GM18508 (cell line): ENCODE measurements around the gene WWOX.

Source experiments
- ATAC-seq: cut with Tn5 transposase; IDR thresholded peaks from one replicate; pipeline ENCODE4 v1.9.1; 2021; ENCODE audit warnings: moderate number of reproducible peaks; ENCODE audit not compliant: insufficient read depth, unreplicated experiment

WWOX gene

DNA sequence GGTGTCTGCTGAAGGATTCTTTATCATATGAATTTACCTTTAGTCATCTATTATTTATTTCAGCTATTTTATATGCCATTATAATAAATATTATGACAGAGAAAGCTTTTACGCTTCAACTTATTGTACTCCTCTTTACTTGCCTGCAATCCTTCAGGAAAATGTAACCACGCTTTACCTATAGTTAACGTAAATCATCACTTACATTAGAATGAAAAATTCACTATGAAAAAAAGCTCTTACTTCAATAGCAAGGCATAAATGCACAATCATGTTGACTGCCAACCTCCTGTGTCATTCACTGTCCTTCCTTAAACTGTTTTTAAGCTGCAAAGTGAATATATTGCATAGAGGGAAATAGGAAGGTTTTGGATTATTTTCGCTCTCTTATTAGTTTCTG is 277.9 kb downstream of the WWOX start:
- no peak for ATAC-seq

DNA sequence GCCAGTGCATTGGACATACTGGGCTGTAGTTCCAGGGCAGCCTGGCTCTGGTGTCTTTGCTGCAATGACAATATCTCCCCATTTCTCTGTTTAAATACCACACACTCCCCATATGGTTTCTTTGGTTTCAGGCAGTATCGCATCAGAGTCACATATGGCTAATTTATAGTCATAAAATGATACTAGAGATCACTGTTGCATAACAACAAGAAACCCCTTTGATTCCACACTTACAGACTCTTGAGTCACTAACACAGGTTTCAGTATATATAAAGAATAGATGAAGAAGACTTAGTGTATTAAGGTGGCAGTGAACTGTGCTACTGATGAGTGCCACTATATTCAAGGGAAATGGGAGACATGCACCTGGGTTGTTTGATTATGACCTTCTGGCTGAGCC is 281.6 kb downstream of the WWOX start:
- ATAC-seq = no peak

DNA sequence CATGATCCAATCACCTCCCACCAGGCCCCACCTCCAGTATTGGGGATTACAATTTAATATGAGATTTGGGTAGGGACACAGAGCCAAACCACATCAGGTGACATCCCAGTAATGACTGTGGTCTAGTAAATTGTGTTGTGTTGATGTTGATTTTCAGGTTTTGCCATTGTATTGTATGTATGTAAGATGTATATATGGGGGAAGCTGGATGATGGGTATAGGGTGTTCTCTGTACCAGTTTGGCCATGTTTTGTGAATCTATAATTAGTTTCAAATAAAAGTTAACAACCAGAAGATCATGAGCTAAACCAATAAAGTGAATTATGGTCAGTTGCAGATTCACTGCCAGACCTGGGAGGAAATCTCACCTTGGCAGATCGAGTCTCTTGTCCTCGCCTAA is 283.7 kb downstream of the WWOX start:
- no peak for ATAC-seq

DNA sequence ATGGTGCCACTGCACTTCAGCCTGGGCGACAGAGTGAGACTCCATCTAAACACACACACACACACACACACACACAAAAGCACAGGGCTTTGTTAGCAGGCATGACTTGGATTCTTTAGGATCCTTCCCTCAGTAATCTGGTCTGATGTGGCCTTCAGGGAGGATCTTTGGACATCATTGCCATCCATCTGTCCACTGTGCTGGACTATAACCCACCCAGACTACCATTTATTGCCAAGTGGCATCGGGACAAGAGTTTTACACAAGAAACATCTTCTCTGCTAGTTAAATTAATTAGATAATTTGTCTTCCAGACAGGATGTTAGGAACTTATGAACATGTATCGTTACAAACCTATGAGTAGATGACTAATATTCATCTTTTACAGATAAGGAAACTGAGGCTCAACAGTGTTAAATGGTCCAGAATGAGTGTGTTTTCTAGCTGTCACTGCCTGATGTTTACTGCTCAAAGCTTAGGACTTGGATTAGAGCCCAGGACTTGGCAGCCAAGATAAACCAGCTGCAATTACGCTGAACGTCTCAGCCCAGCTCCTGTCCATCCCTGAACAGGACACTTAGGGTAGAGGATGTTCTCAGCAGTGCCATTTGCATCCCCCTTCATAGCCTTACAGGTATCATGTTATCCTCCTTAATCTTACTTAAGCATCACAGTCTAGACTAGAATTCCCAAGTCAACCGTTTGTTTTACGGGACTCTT is 285.8 kb downstream of the WWOX start:
- ATAC-seq = no peak

DNA sequence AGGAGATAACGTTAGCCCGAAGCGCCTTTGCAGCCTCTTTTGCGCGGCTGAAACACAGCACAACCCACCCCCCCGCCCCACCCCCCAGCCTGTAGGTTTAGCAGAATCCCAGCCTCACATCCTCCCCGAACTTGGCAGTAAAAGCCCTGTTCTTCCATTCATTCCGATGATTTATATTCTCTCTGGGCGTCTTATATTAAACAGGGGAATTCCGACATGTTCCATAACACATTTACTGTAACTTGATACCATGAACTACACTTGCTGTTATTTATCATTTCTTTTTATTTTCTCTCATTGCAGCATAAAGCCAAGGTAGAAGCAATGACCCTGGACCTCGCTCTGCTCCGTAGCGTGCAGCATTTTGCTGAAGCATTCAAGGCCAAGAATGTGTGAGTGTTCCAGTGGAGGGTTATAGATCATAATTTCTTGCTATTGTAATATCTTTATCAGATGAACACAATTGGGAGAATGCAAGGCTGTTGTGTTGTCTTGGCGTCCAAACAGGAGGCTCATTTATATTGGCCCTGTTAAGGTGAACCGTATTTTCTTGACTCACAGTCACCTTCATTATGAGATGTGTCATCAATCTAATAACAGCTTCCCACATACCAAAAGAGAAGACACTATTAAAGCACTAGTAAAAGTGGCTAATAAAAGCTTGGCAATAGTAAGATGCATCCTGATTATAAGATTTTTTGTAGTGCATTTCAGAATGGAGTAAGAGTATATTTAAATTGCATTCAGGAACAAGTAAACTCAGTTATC is 287.3 kb downstream of the WWOX start:
- no peak for ATAC-seq

DNA sequence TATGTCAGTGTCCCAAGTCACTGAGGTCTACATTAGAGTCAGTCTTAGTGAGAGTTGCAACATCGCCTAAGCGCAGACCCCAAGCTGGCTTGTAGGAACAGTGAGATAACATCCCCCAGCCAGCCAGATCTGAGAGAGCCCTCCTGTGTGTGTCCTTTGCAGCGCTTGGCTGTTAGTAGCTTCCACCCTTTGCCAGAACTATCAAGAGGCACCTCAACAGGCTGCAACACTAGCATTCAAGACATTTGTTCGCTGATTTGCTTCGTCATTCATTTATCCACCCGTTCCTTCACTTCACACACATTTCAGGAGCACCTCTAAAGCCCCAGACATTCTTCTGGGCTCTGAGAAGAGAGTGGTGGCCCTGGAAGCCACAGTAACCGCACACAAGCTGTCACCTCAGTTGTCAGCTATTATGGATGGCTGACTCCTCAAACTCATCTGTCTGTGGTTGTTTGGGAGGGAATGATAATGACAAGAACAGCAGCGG is 289.6 kb downstream of the WWOX start:
- ATAC-seq = no peak

DNA sequence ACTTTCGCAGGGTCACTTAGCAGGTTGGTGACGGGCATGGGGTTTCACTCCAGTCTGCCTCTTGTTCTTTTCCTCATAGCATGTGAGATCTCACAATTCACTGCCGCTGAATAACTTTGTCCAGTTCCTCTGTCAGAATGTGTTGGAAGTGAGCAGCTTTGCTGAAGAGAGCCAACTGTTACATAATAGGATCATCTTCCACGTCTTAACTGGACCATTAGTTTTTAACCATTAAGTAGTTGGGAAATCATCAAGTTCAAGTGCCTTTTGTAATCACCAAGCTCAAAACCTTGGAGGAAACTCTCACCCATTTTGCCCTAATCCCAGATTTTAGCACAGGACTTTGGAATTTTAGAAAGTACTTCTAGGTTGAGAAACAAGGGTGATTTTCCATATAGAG is 290.6 kb downstream of the WWOX start:
- no peak for ATAC-seq

DNA sequence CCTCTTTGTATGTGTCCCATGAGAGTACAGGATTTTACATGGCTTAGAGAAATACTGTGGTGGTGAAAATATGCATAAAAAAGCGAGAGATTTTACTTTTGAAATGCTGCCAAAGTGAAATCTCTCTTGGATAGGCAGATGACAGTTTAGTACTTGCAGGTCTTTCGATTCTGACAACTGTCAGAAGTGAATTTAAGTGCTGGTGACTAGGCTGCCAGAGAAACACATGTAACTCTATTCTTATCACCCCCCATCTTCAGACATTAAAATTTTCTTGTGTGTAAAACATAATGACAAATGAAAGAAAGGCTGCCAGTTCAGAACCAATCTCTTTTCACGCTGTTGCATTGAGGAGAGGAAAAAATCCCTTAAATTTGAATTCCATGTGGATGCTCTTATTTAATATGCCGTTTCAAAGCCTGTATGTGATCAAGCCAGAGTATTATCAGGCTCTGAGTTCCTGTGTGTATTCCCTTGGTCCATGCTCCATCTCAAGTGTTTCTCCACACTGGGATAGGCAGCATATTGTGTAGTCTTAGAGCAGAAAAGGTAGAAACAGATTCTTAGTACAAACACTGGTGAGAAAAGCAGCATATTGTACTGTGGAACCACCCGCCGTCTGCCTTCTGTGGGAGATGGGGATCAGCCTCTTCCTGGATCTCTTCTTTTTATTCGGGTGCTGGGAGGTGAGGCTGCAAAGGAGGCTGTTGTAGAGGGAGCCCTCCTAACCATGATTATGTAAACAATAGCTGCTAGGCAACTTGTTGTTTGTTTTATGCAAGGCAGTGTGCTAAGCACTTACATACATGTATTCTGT is 291.3 kb downstream of the WWOX start:
- no peak for ATAC-seq

DNA sequence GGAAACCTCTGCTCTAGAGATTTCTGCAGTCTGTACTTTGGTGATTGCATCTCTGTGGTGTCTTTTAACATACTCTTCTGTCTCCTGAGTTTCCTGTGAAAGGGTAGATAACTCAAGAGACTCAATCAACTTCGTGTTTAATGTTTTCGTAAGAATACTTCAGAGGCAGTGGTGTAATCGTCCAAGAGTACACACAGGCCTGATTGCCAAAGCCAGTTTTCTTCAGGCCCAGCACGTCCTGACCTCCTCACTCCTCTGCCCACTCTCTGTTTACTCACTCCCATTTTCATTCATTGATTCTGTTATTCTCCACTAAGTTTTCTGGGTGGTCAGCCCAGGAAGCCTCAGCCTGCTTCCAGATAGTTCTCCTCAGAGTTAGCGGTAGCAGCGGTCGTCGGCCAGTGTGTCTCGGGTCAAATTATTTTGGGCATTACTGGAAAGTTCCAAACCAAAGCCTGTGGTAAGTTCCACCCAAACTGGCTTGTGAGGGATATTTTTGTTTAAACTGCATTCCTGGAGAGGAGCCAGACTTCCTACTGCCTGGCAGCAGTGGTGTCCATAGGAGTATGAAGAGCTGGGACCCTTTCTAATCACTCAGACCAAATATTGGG is 293.2 kb downstream of the WWOX start:
- ATAC-seq = no peak

DNA sequence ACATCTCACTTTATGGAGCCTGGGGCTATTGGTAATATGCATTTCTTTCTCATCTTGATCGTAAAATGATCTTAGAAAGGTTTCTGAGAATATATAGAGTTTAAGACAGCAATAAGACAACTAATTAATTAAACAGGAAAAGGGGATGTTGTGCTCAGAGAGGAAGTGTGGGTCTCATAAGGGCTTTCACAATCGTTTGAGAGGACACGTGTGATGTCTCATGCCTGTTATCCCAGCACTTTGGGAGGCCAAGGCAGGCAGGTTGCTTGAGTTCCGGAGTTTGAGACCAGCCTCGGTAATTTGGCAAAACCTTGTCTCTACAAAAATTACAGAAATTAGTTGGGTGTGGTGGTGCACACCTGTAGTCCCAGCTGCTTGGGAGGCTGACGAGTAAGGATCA is 295.6 kb downstream of the WWOX start:
- no peak for ATAC-seq

DNA sequence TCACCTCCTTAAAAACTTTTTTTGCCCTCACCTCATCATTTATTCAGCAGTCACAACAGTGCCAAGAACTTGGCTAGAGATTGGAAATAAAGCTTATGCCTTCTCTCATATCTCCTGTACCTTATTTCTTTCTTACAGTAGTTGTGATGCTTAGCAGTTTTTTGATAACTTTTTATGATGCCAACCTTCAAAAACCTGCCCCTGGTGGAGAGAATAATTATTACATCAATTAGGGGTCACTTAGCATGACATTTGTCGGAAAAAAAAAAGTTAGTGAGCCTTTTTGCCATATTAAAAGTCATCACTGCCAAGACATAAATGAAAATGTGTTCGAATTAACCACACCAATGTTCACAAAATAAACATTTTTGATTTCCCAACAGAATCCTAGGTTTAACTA is 296.6 kb downstream of the WWOX start:
- no peak for ATAC-seq

DNA sequence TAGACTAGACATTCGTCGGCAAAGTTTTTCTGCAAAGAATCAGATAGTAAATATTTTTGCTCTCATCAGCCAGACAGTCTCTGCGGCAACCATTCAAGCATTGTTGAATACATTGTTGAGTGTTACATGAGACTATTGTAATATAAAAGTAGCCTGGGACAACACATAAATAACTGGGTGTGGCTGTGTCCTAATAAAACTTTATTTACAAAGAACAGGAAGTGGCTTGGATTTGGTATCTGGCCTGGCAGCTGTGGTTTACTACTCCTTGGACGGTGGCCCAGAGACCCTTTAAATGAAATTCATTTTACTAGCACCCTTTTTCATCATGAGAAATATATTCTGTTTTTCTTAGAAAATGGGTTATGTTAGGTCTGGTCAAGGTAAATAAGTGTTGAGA is 297.2 kb downstream of the WWOX start:
- ATAC-seq = no peak

DNA sequence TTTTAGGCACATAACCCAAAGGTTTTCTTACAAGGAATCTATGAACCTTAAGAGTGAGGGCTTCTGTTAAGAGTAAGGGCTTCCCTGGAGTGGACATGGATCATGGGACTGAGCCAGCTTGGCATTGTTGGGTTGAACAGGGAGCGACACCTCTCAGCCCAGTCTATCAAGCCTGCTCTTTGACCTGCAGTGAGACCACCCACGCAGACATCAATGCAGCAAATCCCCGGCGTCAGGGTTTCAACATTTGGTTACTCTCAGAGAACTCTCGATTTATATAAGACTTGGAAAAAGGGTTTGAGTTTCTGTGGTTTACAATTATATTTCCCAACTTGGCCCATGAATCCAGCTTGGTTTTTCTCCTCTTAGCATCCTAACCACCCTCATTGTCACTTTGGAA is 299.9 kb downstream of the WWOX start:
- no peak for ATAC-seq

DNA sequence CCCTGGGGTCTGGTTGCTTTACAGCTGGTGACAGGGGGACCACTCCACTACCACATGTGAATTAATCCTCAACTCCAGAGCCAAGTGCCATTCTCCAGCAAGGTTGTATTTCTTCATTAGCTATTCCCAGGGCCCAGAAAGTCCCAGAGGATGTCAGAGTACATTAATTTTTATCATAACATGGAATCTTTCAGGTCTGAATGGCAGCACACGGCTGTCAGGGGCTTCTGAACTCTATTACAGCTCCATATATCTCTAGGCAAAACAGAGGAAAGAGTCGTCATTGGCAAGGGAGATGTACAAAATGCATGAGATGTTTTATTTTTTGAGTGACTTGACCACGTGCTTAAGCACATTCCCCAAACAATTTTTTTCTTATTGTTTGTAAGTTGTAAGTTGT is 303.4 kb downstream of the WWOX start:
- no peak for ATAC-seq

DNA sequence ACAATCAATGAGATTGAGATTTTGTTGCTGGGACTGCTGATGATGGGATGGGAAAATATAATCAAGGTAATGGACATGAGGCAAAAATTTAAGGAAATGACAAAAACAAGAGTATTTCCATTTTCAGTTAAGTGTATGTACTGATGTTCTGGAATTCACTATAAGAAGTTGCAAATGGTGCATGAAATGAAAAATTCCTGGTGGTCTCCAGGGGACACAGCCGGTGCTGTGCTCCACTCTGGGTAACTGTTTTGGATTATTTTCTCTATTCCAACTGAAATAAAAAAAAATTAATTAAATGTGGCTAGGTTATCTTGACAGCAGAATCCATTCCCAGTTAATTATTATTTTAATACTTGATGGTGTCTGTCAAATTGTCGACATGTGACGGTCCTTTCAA is 305.6 kb downstream of the WWOX start:
- ATAC-seq = no peak

DNA sequence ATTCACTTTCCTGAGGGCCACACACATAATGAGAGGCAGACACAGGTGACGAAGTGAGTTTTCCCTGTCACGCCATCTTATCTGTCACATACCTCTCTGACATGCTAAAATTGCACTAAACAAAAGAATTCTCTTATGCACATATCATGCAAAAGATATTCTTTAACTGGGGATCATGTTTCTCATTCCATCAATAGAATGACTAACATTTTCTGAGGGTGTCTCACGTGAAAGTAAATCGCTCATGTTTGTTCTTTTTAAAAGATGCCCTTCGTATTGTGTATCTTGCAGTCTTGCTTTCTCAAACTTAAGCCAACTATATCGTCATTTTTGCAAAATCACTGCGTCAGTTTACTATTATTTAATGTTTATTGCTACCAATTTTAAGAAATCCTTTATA is 306.4 kb downstream of the WWOX start:
- ATAC-seq = no peak

DNA sequence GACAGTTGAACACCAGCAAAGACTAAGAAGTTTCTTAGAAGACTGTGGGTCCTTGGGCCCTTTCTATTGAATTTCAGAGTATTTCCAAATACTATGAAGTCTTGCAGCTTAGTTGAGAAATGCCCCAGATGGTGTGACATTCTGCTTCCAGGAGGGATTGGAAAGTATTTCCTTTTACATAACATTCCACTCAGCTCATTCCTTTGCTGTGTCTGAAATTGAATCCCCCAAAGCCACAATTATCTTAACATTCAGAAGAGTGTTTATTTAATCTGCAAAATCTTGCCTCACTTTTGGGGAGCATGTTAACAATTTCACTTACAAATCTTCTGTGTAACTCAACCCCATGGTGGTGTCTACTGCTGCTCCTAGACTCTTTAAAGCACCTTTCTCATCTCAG is 307.7 kb downstream of the WWOX start:
- no peak for ATAC-seq

DNA sequence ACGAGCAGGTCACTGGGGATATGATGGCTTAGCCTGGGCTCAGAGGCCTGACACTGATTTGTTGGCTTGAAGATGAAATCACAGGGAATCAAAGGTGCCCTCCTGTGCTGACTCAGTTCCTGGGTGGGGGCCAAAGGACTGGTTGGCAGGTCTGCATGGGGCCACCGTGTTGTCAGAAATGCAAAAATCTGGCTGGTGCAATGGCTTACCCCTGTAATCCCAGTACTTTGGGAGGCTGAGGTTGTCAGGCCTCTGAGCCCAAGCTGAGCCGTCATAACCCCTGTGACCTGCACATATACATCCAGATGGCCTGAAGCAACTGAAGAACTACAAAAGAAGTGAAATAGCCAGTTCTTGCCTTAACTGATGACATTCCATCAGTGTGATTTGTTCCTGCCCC is 314.2 kb downstream of the WWOX start:
- no peak for ATAC-seq

DNA sequence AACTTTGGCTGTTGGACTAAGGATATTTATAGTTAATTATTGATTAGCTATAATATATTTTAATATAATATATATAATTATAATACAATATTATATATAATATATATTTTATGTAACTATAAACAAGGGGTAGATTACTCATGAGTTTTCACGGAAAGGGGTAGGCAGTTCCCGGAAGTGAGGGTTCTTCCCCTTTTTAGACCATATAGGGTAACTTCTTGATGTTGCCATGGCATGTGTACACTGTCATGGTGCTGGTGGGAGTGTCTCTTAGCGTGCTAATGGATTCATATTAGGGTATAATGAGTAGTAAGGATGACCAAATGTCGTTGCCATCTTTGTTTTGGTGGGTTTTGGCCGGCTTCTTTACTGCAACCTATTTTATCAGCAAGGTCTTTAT is 315.6 kb downstream of the WWOX start:
- no peak for ATAC-seq

DNA sequence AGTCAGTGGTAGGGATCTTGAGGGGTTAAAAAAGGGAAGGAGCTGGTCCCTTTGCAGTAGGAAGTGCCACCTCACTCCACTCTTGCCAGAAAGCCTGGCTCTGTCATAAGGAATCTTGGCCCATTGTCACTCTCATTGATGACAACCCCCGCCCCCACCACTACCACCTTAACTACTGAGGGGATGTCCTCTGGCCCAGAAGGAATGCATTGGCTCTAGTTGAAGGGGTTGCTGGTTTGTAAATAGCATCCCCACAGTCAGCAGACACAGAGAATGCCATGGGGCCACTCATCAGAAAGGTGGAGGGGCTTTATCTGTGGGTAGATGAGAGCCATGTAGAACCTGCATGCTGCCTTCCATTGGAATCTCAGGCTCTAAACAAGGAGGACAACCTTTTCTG is 316.2 kb downstream of the WWOX start:
- no peak for ATAC-seq

DNA sequence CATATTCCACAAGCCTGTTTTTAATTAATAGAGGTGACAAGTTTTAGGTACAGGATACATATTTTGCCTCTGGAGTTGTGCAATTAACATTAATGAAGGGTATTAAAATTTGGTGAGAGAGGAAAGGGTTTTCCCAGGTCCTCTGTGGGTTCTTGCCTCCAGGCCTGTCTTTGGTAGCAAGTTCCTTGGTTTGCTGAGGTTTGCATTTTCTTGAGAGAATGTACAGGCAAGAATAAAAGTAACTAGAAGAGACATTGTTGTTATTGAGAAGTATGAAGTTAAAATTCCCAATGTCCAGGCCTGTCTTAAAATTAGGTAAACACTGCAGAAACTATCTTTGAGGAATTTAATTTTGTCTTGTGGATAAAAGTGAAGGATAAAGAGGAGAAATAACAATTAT is 316.9 kb downstream of the WWOX start:
- no peak for ATAC-seq
